Endothelial cell (in vitro differentiated cells): ENCODE data around the gene TBCK. TPM values are rescaled to one million over a fixed set of nuclear protein-coding genes. Genes with fewer than 3 reads are reported as not detected.

Source experiments
- DNase-seq: peaks from one replicate; pipeline ENCODE4 v3.0.0; 2021; ENCODE audit warnings: low spot score
- H3K27ac Mint-ChIP-seq: one replicate; pipeline ENCODE4 v1.8.0; 2021; ENCODE audit warnings: mixed read lengths, inconsistent platforms; ENCODE audit not compliant: unreplicated experiment
- H3K27me3 Mint-ChIP-seq: one replicate; pipeline ENCODE4 v1.8.0; 2021; ENCODE audit warnings: mild to moderate bottlenecking, moderate library complexity, mixed read lengths, inconsistent platforms; ENCODE audit not compliant: unreplicated experiment
- H3K36me3 Mint-ChIP-seq: one replicate; pipeline ENCODE4 v1.8.0; 2021; ENCODE audit warnings: mild to moderate bottlenecking, low read depth, mixed read lengths, inconsistent platforms; ENCODE audit not compliant: unreplicated experiment
- H3K4me1 Mint-ChIP-seq: one replicate; pipeline ENCODE4 v1.8.0; 2021; ENCODE audit warnings: mild to moderate bottlenecking, mixed read lengths, inconsistent platforms; ENCODE audit not compliant: unreplicated experiment
- H3K4me3 Mint-ChIP-seq: one replicate; pipeline ENCODE4 v1.8.0; 2021; ENCODE audit warnings: mild to moderate bottlenecking, mixed read lengths, inconsistent platforms; ENCODE audit not compliant: unreplicated experiment
- H3K9me3 Mint-ChIP-seq: one replicate; pipeline ENCODE4 v1.8.0; 2021; ENCODE audit warnings: mixed read lengths, inconsistent platforms; ENCODE audit not compliant: unreplicated experiment
- CTCF ChIP-seq: fragments of 200-600 bp; sonication (generic); IDR thresholded peaks from one replicate; pipeline ENCODE4 v1.5.0; 2021; ENCODE audit warnings: antibody characterized with exemption; ENCODE audit not compliant: unreplicated experiment
- total RNA-seq: library from RNA; stranded (reverse); fragmentation: NEBNext Ultra II Directional; extraction: Animal tissue kit (Norgen Biotek cat#: 25700); gene quantifications from one replicate; pipeline ENCODE4 v1.2.1, GENCODE V29; 2021; ENCODE audit not compliant: unreplicated experiment

TBCK gene
- total RNA-seq, 1 donor from 2014 or later: 48.6 TPM

GRCh38 chr4:106160560-106160959, 155.4 kb downstream of the TBCK start:
- no peak for TF ChIP-seq CTCF
- Mint-ChIP-seq H3K27me3 (peaks cover 6% of the 10 kb centered on the region), H3K36me3 (peaks cover 23% of the 10 kb centered on the region), H3K27ac (no peak overlapping the region), H3K9me3 (peaks cover 4% of the 10 kb centered on the region), H3K4me3 (no peak overlapping the region), H3K4me1 (no peaks in the 10 kb centered on the region)
- no peak for DNase-seq

GRCh38 chr4:106149911-106150310, 166.1 kb downstream of the TBCK start:
- Mint-ChIP-seq H3K36me3 (peaks cover 19% of the 10 kb centered on the region), H3K27ac (no peak overlapping the region), H3K4me3 (no peak overlapping the region), H3K27me3 (no peaks in the 10 kb centered on the region), H3K9me3 (no peaks in the 10 kb centered on the region), H3K4me1 (no peaks in the 10 kb centered on the region)
- DNase-seq: no peak
- TF ChIP-seq CTCF: no peak

GRCh38 chr4:106149026-106149425, 167.0 kb downstream of the TBCK start:
- no peaks in the 10 kb centered on the region for H3K4me1 Mint-ChIP-seq
- H3K36me3 Mint-ChIP-seq: peaks cover 19% of the 10 kb centered on the region
- H3K27ac Mint-ChIP-seq: no peak overlapping the region
- H3K9me3 Mint-ChIP-seq: no peaks in the 10 kb centered on the region
- no peak for DNase-seq
- H3K4me3 Mint-ChIP-seq: no peak overlapping the region
- TF ChIP-seq CTCF: no peak
- H3K27me3 Mint-ChIP-seq: no peaks in the 10 kb centered on the region

- H3K9me3 Mint-ChIP-seq: no peaks in the 10 kb centered on the region
- H3K4me1 Mint-ChIP-seq: no peaks in the 10 kb centered on the region
- no peak overlapping the region for H3K27ac Mint-ChIP-seq
- TF ChIP-seq CTCF: no peak
- no peak overlapping the region for H3K4me3 Mint-ChIP-seq
- H3K27me3 Mint-ChIP-seq: no peaks in the 10 kb centered on the region
- no peak for DNase-seq
- H3K36me3 Mint-ChIP-seq: peaks cover 7% of the 10 kb centered on the region
Measured at GRCh38 chr4:106142616-106143127, 173.3 kb downstream of the TBCK start.

GRCh38 chr4:106140601-106141000, 175.4 kb downstream of the TBCK start:
- no peak for TF ChIP-seq CTCF
- Mint-ChIP-seq H3K27ac (no peak overlapping the region), H3K4me3 (no peak overlapping the region), H3K36me3 (no peaks in the 10 kb centered on the region), H3K9me3 (no peaks in the 10 kb centered on the region), H3K27me3 (no peaks in the 10 kb centered on the region), H3K4me1 (no peaks in the 10 kb centered on the region)
- no peak for DNase-seq
